Vagina (tissue), 2 donors: ENCODE measurements around the gene ZFAND2A. TPM values are rescaled to one million over a fixed set of nuclear protein-coding genes. Genes with fewer than 3 reads are reported as not detected.

Experiments used
- DNase-seq, 2 donors: peaks; one replicate each; pipeline ENCODE4 v3.0.0-alpha.2; 2017; ENCODE audit errors: extremely low spot score in 2 of 2
- H3K27ac ChIP-seq: fragments of 200-600 bp; sonication (generic); one replicate; pipeline ENCODE4 v1.5.1; 2019
- H3K27me3 ChIP-seq: fragments of 200-600 bp; sonication (generic); one replicate; pipeline ENCODE4 v1.5.1; 2019
- H3K36me3 ChIP-seq, 2 donors: fragments of 200-600 bp; sonication (generic); one replicate each; pipeline ENCODE4 v1.5.1; 2017 to 2019
- H3K4me1 ChIP-seq: fragments of 200-600 bp; sonication (generic); one replicate; pipeline ENCODE4 v1.5.1; 2019
- H3K4me3 ChIP-seq, 2 donors: fragments of 200-600 bp; sonication (generic); 1 replicate in 1 of 2; 2 replicates in 1 of 2; pipeline ENCODE4 v1.5.1; 2016 to 2019
- H3K9me3 ChIP-seq: fragments of 200-600 bp; sonication (generic); one replicate; pipeline ENCODE4 v1.5.1; 2019
- POLR2A ChIP-seq, 2 donors: fragments of 450-650 bp; IDR thresholded peaks; one replicate each; pipeline ENCODE4 v1.6.1; 2017; ENCODE audit warnings: antibody characterized with exemption in 2 of 2, mild to moderate bottlenecking in 2 of 2, moderate library complexity in 2 of 2
- POLR2AphosphoS5 ChIP-seq, 2 donors: sonication (generic); formaldehyde crosslinking; IDR thresholded peaks; one replicate each; pipeline ENCODE4 v1.9.0; 2017; ENCODE audit warnings: antibody characterized with exemption in 2 of 2, mild to moderate bottlenecking in 2 of 2, low read depth in 1 of 2; ENCODE audit not compliant: insufficient read depth in 1 of 2
- intact Hi-C: fragments of 100-400 bp; cut with DNase I; formaldehyde crosslinking; loops from one replicate; pipeline ENCODE4 v1.15.1; 2023
- total RNA-seq: library from RNA; depleted of rRNA; stranded (reverse); fragments of >200 nt; gene quantifications from one replicate; pipeline ENCODE4 v1.2.3, GENCODE V29; 2016
- TF ChIP-seq, protein P1 (sequence below), 3 experiments: fragments of 450-650 bp in 2 of 3; fragments of 200-600 bp in 1 of 3; sonication (generic) in 1 of 3; IDR thresholded peaks; one replicate each; pipeline ENCODE4 v1.5.1; 2017 to 2019; ENCODE audit warnings: antibody characterized with exemption in 3 of 3, mild to moderate bottlenecking in 2 of 3, moderate library complexity in 2 of 3

ZFAND2A gene
- total RNA-seq, 1 donor from 2014 or later, result 30.9 TPM

DNA sequence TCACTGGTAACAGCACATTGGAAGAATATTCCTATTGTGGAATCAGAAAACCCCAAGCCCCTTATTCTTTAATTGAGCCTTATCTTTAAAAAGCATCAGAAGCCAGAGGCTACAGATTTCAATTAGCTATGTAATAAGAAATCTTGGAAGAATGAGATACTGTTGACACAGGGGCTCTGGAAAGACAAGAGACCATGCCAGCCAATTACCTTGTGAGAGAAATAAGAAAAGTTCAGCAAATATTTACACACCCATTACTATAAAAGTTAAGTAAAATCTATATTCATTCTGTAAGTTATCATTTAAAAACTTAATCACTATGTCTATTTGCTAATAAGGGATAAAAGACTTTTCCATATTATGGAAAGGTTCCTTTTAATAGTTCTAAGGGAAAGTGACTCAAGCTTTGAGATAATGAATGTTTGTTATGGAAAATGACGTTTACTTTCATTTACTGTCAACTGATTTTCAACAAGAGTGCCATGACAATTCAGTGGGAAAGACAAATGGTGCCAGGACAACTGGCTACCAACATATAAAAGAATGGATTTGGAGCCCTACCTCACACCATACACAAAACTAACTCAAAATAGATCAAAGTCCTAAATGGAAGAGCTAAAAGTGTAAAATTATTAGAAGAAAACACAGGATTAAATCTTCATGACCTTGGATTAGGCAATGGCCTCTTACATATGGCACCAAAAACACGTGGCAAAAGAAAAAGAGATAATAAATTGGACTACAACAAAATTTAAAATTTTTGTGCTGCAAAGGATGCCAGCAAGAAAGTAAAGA is 28.3 kb downstream of the ZFAND2A start:
- Histone ChIP-seq H3K4me3 (no peak overlapping the region), H3K36me3 (peaks cover 0 to 5% of the 10 kb centered on the region in 2 donors), H3K9me3 (no peaks in the 10 kb centered on the region), H3K4me1 (peaks cover 1% of the 10 kb centered on the region), H3K27me3 (no peaks in the 10 kb centered on the region), H3K27ac (no peak overlapping the region)
- intact Hi-C loops, result no loop called here
- DNase-seq, result no peak
- TF ChIP-seq POLR2AphosphoS5 (IDR thresholded peaks at IDR 0.05; ENCODE audit: insufficient read depth in 1 of 2, low read depth in 1 of 2) (no peak), POLR2A (IDR thresholded peaks at IDR 0.05) (no peak)
- TF ChIP-seq, protein P1, sequence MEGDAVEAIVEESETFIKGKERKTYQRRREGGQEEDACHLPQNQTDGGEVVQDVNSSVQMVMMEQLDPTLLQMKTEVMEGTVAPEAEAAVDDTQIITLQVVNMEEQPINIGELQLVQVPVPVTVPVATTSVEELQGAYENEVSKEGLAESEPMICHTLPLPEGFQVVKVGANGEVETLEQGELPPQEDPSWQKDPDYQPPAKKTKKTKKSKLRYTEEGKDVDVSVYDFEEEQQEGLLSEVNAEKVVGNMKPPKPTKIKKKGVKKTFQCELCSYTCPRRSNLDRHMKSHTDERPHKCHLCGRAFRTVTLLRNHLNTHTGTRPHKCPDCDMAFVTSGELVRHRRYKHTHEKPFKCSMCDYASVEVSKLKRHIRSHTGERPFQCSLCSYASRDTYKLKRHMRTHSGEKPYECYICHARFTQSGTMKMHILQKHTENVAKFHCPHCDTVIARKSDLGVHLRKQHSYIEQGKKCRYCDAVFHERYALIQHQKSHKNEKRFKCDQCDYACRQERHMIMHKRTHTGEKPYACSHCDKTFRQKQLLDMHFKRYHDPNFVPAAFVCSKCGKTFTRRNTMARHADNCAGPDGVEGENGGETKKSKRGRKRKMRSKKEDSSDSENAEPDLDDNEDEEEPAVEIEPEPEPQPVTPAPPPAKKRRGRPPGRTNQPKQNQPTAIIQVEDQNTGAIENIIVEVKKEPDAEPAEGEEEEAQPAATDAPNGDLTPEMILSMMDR (IDR thresholded peaks at IDR 0.05), result no peak

DNA sequence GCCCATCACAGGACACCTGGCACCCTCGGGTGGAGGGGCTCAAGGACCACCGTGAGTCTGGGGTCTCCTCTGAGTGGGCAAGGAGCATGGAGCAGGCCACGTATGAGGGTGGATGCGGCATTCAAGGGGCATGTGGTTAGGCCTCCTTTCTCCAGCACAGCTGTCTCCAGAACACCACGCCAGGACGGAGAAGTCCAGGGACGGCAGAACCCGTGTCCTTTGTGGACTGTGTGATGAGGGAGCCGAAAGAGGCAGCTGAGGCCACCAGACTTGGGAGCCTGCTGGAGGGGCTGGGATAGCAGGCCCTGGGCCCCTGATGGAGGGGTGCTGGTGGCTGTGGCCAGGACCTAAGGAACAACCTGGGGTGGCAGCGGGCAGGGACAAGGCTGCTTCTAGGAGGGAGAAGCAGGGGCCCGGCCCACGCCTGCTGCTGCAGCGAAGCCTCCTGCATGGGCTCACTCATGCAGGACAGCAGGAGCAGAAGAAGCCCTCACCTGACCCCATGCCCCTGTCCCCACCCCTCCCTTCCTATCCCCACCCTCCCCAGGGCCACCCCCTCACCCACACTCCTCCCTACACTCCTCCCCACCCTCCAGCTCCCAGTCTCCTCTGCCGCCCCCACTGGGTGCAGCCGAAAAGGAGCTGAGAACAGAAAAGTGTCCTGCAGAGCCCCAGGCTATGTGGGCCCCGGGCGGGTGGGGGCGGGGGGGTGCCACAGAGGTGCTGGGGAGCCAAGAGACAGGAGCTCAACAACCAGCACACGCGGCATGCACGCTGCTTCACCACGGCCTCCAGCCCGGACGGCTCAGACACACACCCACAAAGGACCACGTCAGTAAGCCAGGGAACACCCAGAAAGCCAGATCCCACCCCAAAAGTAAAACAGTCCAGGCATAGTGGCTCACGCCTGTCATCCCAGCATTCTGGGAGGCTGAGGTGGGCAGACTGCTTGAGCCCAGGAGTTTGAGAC is 29.7 kb downstream of the ZFAND2A start:
- Histone ChIP-seq H3K27me3 (no peaks in the 10 kb centered on the region), H3K4me1 (peaks cover 5% of the 10 kb centered on the region), H3K27ac (no peak overlapping the region), H3K4me3 (no peak overlapping the region), H3K9me3 (no peaks in the 10 kb centered on the region), H3K36me3 (peaks cover 0 to 5% of the 10 kb centered on the region in 2 donors)
- TF ChIP-seq, protein P1 (IDR thresholded peaks at IDR 0.05), result no peak
- TF ChIP-seq POLR2A (IDR thresholded peaks at IDR 0.05), result no peak
- no peak for TF ChIP-seq POLR2AphosphoS5 (IDR thresholded peaks at IDR 0.05; ENCODE audit: insufficient read depth in 1 of 2, low read depth in 1 of 2)
- intact Hi-C loops, result no loop called here
- DNase-seq, result no peak

DNA sequence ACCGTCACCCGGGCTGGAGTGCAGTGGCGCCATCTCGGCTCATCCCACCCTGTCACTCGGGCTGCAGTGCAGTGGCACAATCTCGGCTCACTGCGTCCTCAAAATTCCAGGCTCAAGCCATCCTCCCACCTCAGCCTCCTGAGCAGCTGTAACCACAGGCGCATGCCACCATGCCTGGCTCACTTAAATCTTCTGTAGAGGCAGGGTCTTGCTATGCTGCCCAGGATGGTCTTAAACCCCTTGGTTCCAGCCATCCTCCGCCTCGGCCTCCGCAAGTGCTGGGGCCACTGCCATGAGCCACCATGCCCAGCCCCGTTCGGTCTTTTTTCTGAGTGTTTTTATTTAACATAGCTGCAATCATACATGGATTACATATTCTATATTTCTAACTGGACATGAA is 30.6 kb downstream of the ZFAND2A start:
- no peak for DNase-seq

DNA sequence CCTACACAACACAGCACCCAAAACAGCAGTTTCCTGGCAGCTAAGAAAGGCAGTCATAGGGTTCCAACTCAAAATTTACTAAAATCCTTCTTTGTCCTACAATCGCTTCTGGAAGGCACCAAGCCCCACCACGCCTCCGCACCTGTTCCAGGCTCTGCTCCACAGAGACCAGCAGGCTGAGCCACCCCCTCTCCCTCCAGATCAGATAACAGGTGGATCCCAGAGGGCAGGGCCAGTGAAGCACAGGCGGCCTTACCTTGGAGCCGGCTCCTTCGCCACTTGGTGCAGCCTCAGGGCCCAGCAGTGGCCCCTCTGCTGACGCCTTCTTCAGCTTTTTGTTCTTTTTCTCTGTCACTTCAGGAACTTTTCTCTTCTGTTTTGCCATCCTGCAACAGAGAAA is 33.0 kb downstream of the ZFAND2A start:
- no peak overlapping the region for H3K4me3 ChIP-seq
- intact Hi-C loops, result no loop called here
- no peak overlapping the region for H3K27ac ChIP-seq
- DNase-seq, result no peak
- no peaks in the 10 kb centered on the region for H3K9me3 ChIP-seq
- H3K36me3 ChIP-seq, result peaks cover 0 to 5% of the 10 kb centered on the region in 2 donors
- no peaks in the 10 kb centered on the region for H3K27me3 ChIP-seq
- H3K4me1 ChIP-seq, result peaks cover 25% of the 10 kb centered on the region
- no peak for TF ChIP-seq POLR2AphosphoS5 (IDR thresholded peaks at IDR 0.05; ENCODE audit: insufficient read depth in 1 of 2, low read depth in 1 of 2)

More for the DNA sequence above, 30.6 kb downstream of the ZFAND2A start:
- no peak overlapping the region for H3K4me3 ChIP-seq
- TF ChIP-seq, protein P1 (IDR thresholded peaks at IDR 0.05), result no peak
- TF ChIP-seq POLR2A (IDR thresholded peaks at IDR 0.05) (no peak), POLR2AphosphoS5 (IDR thresholded peaks at IDR 0.05; ENCODE audit: insufficient read depth in 1 of 2, low read depth in 1 of 2) (no peak)
- H3K4me1 ChIP-seq, result peaks cover 13% of the 10 kb centered on the region
- H3K27ac ChIP-seq, result no peak overlapping the region
- intact Hi-C loops, result no loop called here
- H3K9me3 ChIP-seq, result no peaks in the 10 kb centered on the region
- peaks cover 0 to 5% of the 10 kb centered on the region in 2 donors for H3K36me3 ChIP-seq
- H3K27me3 ChIP-seq, result no peaks in the 10 kb centered on the region

DNA sequence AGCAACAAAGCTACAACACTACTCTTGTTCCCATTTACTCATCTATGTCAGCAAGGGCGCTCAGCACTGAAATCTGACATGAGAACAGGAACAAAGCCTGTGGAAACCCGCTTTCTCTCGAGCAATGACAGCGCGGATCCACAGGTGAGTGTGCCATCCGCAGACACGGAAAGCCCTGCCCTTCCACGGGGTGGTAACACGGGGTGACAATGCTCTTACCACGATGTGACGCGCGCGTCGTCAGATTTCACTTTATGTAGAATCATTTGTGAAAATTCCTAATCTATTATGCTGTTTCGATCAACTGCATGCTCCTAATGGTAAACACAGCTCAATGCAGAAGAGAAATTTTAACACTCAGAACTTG is 34.4 kb downstream of the ZFAND2A start:
- Histone ChIP-seq H3K4me3 (no peak overlapping the region), H3K9me3 (no peaks in the 10 kb centered on the region), H3K27ac (no peak overlapping the region), H3K36me3 (peaks cover 0 to 5% of the 10 kb centered on the region in 2 donors), H3K27me3 (no peaks in the 10 kb centered on the region), H3K4me1 (peaks cover 25% of the 10 kb centered on the region)
- TF ChIP-seq POLR2AphosphoS5 (IDR thresholded peaks at IDR 0.05; ENCODE audit: insufficient read depth in 1 of 2, low read depth in 1 of 2) (no peak), POLR2A (IDR thresholded peaks at IDR 0.05) (no peak)
- TF ChIP-seq, protein P1 (IDR thresholded peaks at IDR 0.05), result no peak
- intact Hi-C loops, result loop anchor here (2.0 kb wide), 1 partner anchor 21 kb away; no protein-coding TSS in a partner anchor
- DNase-seq, result no peak
